Fibroblast of peridontal ligament (primary cell): ENCODE results near the gene MUL1.

ENCODE experiments used
- DNase-seq: peaks from one replicate; pipeline ENCODE4 v3.0.0-alpha.2; 2010; ENCODE audit errors: extremely low read depth

MUL1 gene

DNA sequence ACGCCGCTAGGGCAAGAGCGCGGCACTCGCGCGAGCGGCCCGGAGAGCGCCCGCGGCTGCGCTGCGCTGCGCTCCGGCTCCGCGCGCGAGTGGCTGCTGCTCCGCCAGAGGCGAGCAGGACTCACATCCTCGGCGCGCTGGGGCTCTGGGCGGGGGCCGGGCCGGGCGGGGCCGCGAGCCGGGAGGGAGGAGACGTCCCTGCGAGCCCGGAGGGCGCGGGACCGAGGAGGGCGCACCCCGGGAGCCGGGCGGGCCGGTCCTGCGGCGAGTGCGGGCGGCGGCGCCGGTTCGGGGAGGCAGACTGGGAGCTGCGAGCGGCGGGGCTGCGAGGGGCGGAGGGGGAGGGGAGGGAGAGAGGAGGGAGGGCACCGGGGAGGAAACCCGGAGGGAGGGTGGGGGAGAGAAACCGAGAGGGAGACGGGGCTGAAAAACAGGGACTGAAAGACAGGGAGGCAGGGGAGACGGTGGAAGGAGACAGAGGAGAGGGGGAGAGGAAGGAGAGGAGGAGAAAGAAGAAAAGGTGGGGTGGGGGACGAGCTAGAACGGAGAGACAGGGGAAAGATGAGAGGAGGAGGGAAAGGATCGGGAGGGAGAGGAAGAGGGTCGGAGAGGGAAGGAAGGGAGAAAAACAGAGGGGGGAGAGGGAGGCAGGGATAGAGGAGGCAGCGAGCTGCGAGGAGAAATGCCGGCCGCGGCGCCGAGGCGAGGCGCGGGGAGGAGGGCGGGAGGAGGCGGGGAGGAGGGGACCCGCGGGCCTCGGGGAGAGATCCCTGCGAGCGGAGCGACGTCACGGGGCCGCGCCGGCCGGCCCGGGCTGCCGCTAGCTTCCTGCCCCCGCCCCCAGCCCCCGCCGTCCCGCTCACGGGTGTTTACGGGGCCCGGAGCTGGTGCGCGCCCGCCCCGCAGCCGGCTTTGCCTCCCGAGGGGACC lies 22.2 kb downstream of the MUL1 start, which contains the start of gene CAMK2N1:
Gene CAMK2N1, minus strand, starts transcription at position 684 of the 930 bp plus-strand sequence. CDS start 831 bp downstream, outside the sequence.
- DNase-seq = peak; percentile 46

DNA sequence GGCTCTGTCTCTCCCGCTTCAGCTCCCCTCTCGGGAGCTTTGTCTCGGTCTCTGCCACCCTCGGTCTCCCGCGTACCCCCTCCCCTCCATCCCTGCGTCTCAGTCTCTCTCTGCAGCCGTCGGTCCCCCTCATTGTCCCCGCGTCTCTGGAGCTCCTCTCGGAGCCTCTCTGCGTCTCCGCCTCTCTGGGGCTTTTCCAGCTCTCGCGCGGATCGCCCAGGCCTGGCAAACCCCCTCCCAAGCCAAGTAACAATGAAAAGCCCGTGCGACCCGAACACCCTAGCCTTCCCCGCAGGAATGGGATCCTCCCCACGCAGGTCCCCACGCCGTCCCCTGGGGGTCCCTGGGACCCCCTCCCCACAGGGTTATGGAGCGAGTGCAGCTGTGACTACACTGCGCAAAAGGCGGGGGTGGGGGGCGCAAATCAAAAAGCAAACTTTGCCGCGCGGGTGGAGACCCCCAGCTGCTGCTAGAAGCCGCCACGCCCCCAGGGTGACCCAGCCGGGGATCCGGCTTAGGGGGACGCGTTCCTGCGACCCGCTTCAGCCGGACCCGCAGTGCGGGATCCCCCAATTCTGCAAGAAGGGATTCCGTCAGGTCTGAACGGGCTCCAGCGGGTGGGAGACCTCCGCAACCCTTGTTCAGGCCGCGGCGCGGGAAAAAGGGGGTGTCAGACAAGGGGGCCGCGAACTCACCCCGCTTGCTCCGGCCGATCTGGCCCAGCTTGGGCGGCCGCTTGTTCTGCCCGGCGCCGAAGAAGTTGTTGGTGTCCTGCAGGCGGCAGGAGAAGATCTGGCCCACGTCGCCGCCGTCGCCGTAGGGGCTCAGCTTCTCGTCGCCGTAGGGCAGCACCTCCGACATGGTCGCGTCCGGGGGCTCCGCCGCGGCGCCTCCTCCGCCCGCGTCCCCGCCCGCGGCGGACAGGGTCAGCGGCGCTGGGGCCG lies 23.2 kb downstream of the MUL1 start:
- DNase-seq = peak; percentile 34

DNA sequence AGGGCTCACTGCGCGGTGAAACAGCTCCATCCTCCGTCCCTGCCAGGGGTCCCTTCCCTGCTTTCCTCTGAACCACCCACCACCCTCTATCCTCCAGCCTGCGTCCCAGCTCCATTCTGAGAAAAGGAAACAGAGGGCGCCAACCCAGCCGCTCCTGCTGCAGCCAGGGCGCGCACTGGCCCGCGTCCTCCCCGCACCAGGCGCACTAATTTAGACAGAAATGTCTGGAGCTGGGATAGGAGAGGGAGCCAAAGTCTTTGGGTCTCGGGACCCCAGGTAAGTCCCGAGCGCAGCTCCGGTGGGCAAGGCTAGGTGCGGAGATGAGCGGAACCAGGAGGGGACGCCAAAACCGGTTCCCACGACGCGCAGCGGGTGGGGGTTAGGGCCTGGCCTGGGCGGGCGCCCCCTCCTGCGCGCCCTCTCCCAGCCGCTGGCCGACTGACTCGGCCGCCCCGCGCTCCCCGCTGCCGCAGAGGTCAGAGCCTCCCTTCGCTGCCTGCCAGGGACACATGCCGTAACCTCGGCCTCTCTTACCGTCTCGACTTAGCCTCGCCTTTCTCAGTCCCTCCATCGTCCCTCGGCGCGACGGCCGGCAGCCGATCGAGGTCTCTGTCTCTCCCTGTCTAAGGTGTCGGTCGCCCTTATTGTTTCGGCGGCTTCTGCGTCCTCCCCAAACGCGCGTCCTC lies 24.0 kb downstream of the MUL1 start:
- DNase-seq = peak; percentile 35

DNA sequence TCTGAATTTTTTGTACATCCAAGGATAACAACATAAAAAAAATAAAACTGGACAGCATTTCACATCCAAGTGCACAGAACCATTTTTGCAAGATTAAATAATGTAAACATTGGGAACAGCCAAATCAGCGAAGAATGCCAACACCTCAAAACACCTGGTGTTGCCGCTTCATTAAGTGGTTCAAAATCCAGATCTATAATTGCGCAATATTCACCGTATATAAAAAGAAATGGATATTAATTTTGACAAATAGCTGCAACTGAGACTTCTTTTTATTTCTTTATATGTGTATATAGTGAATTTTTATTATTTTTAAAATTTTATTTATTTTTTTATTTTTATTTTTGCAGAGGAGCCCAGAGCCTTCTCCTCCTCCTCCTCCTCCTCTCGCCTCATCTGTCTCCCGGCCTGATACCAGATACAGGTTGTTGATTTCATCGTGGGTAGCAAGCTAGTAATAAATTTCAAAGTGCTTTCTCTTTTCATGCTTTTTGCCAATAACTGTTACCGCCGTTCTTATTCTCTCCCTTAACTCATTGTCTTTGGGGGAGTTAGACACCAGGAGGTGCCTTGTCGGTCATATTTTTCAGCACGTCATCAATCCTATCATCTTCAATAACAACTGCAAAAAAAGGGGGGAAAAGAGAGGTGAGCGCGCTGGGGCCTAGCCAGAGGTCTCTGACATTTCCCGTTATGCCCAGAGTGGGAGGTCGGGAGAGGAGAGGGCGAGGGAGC lies 24.7 kb downstream of the MUL1 start:
- DNase-seq = no peak

DNA sequence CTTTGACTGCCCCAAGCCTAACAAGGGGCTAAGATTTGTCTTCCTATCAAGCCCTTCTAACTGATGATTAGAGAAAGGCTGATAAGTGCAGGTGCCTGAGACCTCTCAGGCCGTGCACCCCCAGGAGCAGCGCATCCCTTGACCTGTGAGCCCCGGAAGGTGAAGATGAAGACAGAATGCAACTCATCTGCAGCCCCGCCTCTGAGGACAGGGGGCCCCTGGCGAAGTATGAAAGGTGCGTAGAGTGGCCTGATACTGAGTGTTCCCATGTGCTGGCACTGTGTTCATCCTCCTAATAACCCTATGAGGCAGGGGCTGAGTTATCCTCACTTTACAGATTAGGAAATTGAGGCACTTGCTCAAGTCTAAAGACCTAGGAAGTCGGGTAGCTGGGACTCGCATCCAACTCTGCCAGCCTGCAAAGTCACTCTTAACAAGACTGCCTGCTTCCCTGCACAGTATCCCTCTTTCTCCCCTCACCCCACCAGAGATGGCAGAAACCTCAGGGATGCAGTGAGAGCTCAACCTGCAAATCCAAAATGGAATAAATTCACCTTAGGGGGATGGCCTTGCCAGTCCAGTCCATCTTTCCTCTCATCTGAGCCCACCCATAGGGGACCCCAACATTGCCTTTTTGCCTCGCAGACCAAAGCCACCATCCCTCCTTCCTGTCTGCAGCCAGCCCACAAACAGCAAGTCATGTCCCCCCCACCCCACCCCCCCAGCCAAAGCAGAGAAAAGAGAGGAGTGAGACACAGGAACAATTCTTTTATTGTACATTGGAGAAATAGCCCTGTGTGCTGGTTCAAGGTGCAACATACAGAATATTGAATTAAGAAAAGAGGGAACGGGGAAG lies 26.1 kb downstream of the MUL1 start:
- DNase-seq = no peak

DNA sequence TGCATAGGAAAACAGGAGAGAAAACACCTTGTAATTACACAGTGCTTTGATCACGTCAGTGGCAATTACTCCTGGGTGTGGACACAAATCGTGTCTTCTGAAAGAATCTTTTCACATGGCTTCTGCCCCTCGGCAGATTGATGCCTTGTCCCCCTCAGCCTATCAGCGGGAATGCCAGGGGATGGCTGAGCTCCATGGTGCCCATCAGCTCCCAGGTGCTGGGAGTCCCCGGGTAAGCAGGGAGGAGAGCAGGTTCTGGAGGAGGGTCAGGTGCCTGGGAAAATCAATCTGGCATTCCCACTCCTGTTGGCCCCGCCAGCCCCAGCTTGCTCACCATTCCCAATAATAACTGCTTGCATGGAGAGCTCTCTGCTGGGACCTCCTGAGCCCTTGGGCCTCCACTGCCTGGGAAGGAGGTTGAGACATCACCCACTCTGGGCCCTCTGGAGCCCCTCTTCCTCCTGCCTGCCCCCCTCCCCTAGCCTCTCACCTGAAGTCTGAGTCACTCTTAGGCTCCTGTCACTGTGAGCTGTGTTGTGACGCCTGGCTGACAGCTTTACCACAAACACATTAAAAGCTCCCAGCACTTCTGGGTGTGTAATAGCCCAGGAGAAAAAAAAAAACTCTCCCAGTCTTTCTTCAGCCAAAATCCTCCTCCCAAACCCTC lies 26.9 kb downstream of the MUL1 start:
- no peak for DNase-seq

DNA sequence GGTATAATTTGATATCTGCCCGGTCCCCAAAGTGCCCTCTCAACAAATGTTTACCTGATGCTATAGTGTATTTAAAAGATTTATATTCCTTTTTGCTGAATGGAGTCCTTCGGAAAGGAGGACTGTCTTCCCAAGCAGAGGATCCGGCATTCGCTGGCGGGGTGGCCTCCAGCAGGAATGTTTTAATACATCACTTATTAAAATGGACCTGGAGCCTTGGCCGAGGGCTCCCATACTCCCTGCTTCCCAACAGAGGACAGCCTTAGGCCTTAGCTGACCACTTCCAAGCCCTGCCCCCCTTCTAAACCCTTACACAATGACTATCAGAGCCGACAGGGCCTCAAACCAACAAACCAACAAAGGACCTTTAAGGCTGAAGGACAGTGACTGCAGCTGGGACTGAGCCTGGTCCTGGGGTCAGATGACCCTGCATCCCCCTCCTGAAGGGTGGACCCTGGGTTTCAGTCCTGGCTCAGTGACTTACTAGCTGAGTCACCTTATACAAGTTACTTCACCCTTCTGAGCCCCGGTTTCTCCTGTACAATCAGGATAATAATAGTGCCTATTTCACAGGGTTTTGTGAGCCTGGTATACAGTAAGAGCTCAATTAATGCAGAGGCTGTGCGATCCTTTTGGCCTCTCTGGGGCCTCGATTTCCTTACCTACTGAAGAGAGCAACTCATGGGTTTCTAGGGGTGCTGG lies 27.6 kb downstream of the MUL1 start:
- DNase-seq = no peak

DNA sequence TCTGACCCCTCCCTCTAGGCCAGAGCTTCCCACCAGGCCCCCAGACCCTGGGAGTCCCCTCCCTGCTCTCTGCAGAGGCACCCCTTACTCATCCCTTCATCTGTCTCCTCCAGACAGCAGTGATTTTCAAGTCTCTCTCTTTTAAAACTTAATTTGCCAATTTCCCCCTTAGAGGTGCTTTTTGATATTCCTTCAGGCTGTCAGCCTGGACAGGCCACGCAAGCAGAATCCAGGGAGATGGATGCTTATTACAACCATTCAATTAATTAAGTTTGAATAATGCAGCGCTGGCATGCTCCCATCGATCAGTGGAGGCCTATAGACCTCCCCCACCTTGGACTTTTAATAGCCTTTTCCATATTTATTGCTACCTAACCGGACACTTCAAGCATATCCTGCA lies 28.1 kb downstream of the MUL1 start:
- no peak for DNase-seq

DNA sequence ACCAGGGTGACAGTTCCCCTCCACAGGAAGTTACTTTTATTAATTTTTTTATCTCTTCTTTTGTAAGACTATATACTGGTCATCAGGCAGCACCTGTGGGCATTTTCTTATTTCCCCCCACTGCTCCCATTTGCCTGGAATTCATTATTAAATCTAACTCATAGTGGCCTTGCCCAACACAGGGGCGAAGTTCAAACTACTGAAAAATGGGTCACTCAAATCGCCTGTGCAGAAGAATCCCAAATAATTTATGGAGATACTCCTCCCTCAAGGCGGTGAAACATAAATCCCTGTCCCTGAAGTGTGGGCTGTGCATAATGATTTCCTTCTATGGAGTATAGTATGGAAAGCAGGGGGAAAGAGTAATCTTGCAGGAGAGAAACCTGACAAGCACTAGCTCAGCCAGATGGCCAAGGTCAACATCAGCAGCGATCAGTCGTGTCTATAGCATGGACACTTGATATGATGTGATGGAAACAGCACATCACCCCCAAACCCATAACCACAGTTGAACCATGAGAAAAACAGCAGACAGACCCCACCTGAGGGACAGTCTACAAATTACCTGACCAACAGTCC lies 29.8 kb downstream of the MUL1 start:
- DNase-seq = no peak

DNA sequence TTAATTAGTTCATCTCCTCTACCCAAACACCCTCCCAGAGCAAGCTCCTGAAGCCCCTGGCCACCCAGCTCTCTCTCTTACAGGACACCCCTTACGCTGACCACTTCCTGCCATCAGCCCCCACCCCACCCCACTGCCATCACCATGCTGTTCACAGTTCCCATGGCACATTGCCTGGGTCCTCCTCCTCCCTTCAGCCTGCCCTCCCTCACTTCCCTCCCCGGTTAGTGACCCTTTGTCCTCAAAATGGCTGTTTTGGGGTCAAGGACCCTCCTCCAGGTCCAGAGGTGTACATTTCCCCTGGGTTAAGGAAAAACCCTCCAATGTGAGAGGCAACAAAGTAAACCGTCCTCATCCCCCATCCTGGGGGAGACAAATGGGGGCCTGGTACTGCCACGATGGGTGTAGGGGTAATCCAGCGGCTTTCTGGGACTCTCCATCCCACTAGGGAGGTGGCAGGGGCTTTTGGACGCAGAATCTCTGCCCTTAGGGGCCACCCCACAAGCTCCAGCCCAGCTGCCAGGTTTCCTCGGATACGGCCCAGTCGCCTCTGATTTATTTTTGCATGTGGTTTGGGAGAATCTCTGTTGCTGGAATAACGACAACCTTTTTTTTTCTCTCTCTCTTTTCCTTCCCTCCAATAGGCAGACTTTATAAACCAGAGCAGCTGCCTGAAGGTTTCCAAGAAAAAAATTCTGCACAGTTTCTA lies 30.4 kb downstream of the MUL1 start:
- peak; percentile 73 for DNase-seq

DNA sequence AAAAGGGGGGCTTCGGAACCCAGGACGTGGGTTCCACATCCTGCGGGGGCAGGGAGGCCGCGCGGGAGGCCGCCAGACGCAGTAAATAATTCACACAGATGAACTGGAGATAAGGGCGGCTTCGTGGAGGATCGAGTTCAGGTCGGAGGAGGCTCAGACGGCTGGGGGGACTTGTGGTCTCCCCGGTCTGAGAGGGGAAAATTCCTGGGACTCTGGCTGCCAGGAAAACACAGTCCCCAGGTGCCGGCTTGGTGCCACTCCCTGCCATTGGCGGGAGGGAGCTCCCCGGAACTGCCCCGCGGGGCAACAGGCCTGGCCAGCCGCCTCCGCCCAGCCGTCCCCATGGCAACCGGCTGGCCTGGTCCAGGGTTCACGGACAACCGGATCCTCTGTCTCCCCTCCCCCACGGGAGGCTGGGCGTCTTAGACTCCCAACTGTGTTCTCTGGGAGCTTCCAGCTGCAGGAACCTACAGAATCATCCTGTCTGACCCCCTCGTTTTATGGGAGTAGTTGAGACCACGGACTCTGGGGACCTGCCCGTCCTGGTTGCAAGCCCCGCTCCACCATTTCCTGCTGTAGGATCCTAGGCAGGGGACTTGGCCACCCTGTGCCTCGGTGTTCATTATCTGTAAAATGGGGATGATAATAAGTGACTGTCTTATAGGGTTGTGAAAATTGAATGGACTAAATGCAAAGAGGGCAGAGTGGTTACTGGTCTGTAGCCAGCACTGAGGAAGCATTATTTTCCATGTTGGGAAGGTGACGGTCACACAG lies 31.5 kb downstream of the MUL1 start:
- DNase-seq = no peak

DNA sequence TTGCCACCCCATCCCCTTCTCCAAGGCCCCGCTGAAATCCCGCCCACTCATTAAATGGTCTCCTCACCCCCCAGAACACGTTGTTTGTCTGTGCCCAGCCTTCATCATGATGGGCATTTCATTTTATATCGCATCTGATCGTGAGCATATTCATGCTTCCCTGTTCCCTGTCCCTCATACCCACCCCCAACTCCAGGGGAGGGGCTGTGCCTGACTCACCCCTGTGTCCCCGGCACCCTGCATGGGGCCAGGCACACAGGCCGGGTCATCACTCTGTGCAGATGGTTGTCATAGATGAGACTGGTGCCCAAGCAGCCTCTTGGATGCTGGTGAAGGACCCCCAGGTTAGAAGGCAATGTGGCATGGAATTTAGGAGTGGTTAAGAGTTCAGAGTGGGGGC lies 33.0 kb downstream of the MUL1 start:
- DNase-seq = no peak

DNA sequence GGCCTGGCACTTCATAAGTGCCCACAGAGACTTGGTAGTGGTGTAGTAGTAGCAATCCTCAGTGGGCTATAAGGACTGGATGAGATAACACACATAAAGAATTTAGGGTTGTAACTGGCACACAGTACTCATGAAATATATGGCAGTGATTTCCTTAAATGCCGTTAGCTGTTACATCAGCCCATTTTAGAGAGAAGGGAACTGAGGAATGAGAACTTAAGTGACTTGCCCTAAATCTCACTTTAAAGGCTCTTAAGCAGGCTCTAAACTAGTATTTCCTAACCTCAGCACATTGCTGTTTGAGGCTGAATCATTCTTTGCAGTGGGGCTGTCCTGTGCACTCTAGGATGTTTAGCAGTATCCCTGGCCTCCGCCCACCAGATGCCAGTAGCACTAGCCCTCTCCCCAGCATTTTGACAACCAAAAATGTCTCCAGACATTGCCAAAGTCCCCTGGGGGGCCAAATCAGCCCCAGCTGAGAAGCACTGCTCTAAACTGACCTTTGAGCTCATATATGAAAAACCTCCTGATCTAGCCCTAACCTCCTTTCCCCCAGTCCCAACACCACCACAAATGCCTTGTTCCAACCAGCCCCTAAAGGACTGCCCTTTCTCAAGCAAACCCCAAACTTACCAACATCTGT lies 33.5 kb downstream of the MUL1 start:
- peak; percentile 35 for DNase-seq

DNA sequence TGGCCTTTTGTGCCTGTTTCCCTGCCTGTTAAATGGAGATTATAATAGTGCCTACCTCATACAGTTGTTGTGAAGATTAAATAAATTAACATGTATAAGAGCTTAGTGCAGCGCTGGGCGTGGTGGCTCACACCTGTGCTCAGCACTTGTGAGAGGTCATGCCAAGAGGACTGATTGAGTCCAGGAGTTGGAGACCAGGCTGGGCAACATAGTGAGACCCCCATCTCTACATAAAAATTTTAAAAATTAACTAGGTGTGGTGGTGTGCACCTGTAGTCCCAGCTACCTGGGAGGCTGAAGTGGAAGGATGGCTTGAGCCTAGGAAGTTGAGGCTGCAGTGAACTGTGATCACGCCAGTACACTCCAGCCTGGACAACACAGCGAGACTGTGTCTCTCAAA lies 34.1 kb downstream of the MUL1 start:
- DNase-seq = no peak

DNA sequence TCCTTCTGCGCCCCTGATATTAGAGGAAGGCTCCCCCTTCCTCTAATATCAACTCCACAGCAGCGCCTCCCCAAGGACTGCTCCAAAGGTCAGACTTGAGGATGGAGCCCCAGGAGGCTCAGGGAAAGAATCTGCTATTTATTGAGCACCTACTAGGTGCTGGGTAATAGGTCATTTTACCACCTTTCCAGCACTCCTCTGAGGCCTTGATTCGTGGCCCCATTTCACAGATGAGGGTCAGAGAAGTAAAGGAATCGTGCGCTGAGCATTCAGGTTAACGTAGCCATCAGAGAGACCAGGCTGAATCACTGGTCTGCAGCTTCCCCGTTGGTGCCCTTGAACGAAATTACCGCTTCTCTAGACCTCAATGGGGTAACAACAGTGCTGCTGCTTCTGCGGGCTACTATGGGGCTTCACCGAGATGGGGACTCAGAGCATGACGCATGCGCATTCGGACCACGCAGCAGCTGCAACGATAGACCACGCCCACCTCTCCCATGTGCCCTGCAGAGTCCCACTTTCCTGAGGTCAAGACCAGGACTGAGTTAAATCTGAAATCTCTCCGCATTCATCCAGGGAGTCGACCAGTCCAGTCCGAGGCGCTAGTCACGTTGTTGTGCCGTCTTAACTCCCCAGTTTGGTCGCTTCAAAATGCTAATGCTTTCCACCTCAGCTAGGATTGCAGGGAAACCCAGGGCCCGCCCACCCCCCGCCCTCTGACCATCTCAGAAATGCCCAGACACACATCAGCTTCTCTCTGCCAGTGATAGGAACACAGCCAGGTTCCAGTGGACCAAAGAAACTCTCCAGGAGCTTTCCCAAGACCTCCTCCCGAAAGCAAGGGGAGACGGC lies 34.9 kb downstream of the MUL1 start:
- peak; percentile 44 for DNase-seq

DNA sequence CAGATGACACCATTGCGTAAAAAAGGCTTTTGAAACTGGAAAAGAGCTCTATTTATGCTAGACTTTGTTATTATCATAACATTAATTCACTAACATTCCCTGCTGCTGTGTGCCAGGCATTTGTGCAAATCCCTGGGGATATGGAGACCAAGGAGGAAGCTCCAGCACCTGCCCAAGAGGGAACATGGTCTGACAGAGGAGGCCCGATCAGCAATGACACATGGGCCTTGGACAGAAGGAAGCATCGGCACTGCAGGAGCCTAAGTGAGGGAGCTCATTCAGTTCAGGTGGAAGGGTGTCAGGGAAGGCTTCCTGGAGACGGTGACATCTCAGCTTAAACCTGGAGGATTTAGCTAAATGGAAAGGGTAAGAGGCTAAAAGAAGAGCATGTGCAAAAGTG lies 35.8 kb downstream of the MUL1 start:
- DNase-seq = no peak
